ENCODE results near the gene RFX2.
"Not testable (repeated sequence)": the region's sequence is repeated elsewhere in the genome, so short reads cannot be mapped to it uniquely, and the experiment has no call there.

DNA sequence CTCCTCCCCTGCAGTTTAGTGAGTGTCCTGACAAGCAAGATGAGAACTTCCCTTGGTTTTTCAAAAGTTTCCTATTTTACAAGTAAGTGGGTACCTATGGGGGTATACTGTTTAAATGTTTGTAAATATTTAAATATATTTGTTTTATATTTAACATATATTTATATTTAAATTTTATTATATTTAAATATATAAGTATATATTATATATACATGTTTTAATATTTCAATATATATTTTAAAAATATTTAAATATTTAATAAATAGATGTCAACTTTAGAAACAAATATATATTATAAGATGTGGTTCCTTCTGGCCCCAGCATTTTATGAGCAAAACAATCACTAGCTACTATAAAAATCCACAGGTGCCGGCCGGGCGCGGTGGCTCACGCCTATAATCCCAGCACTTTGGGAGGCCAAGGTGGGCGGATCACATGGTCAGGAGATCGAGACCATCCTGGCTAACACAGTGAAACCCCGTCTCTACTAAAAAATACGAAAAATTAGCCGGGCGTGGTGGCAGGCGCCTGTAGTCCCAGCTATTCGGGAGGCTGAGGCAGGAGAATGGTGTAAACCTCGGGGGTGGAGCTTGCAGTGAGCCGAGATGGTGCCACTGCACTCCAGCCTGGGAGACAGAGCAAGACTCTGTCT is 3.5 kb downstream of the RFX2 start:
- TF ChIP-seq, protein P1, sequence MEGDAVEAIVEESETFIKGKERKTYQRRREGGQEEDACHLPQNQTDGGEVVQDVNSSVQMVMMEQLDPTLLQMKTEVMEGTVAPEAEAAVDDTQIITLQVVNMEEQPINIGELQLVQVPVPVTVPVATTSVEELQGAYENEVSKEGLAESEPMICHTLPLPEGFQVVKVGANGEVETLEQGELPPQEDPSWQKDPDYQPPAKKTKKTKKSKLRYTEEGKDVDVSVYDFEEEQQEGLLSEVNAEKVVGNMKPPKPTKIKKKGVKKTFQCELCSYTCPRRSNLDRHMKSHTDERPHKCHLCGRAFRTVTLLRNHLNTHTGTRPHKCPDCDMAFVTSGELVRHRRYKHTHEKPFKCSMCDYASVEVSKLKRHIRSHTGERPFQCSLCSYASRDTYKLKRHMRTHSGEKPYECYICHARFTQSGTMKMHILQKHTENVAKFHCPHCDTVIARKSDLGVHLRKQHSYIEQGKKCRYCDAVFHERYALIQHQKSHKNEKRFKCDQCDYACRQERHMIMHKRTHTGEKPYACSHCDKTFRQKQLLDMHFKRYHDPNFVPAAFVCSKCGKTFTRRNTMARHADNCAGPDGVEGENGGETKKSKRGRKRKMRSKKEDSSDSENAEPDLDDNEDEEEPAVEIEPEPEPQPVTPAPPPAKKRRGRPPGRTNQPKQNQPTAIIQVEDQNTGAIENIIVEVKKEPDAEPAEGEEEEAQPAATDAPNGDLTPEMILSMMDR (conservative IDR thresholded peaks at IDR 0.05; ENCODE audit: low read length), result not testable (repeated sequence)
- TF ChIP-seq EZH2phosphoT487 (IDR thresholded peaks at IDR 0.05; ENCODE audit: borderline replicate concordance), result not testable (repeated sequence)

Measured in Loucy (cell line).